Keratinocyte (primary cell): ENCODE measurements around the gene TTC28.

ENCODE experiments used
- CTCF ChIP-seq, 3 experiments: IDR thresholded peaks in 1 of 3; conservative IDR thresholded peaks in 1 of 3; optimal IDR thresholded peaks in 1 of 3; 2 replicates in 2 of 3; 3 replicates in 1 of 3; pipeline versions ENCODE3 to v1.5.1; 2011; ENCODE audit warnings: low read length in 3 of 3, mild to moderate bottlenecking in 3 of 3, moderate library complexity in 2 of 3, control low read depth in 1 of 3, inconsistent platforms in 1 of 3; ENCODE audit not compliant: insufficient read depth in 2 of 3; ENCODE audit errors: extremely low read depth in 1 of 3
- EZH2 ChIP-seq: IDR thresholded peaks from one replicate; pipeline ENCODE4 v1.6.1; 2012; ENCODE audit warnings: inconsistent platforms, mild to moderate bottlenecking, low read length, moderate library complexity

GRCh38 chr22:28016781-28017557, 662.7 kb downstream of the TTC28 start:
- no peak for TF ChIP-seq EZH2
- no peak for TF ChIP-seq CTCF (optimal IDR thresholded peaks at IDR 0.05 in 1 of 3, IDR thresholded peaks at IDR 0.05 in 1 of 3, conservative IDR thresholded peaks at IDR 0.05 in 1 of 3; ENCODE audit: extremely low read depth in 1 of 3, insufficient read depth in 2 of 3, low read length in 3 of 3)
